ENCODE measurements around the gene TLE2. TPM values are rescaled to one million over a fixed set of nuclear protein-coding genes. Genes with fewer than 3 reads are reported as not detected.

The TLE2 gene
- total RNA-seq, 1 experiment from 2014 or later = not detected

- Histone ChIP-seq H3K9me3 (ENCODE audit: low read length) (no peaks in the 10 kb centered on the region), H3K79me2 (ENCODE audit: low read length) (no peaks in the 10 kb centered on the region), H2AFZ (ENCODE audit: low read length) (peak overlapping the region; percentile 88), H3K4me3 (ENCODE audit: low read length) (peak overlapping the region; percentile 62), H3K9ac (ENCODE audit: low read length) (peak overlapping the region; percentile 58), H3K36me3 (ENCODE audit: insufficient read depth, low read length) (no peaks in the 10 kb centered on the region), H3K27me3 (ENCODE audit: low read length) (no peaks in the 10 kb centered on the region), H3K4me1 (ENCODE audit: low read length) (peaks cover 15% of the 10 kb centered on the region), H3K27ac (ENCODE audit: low read length) (no peak overlapping the region), H3K9me2 (replicated peaks; ENCODE audit: insufficient read depth, low read length) (no peaks in the 10 kb centered on the region), H3K4me2 (ENCODE audit: low read depth, low read length, poor library complexity, severe bottlenecking) (peak overlapping the region; percentile 69), H4K20me1 (ENCODE audit: insufficient read depth, low read depth, low read length) (no peaks in the 10 kb centered on the region)
- peak; percentile 89 for DNase-seq
These were observed 7.3 kb upstream of the TLE2 start for GRCh38 chr19:3036119-3036976.

GRCh38 chr19:3035542-3036118 lies 6.5 kb upstream of the TLE2 start:
- peak overlapping the region; percentile 62 for H3K4me3 ChIP-seq (ENCODE audit: low read length)
- H3K4me1 ChIP-seq (ENCODE audit: low read length) = peaks cover 15% of the 10 kb centered on the region
- peak overlapping the region; percentile 64 for H2AFZ ChIP-seq (ENCODE audit: low read length)
- H3K27ac ChIP-seq (ENCODE audit: low read length) = no peak overlapping the region
- H3K36me3 ChIP-seq (ENCODE audit: insufficient read depth, low read length) = no peaks in the 10 kb centered on the region
- no peaks in the 10 kb centered on the region for H3K27me3 ChIP-seq (ENCODE audit: low read length)
- peak overlapping the region; percentile 71 for H3K4me2 ChIP-seq (ENCODE audit: low read depth, low read length, poor library complexity, severe bottlenecking)
- no peaks in the 10 kb centered on the region for H3K9me2 ChIP-seq (replicated peaks; ENCODE audit: insufficient read depth, low read length)
- DNase-seq = peak; percentile 98
- H3K9me3 ChIP-seq (ENCODE audit: low read length) = no peaks in the 10 kb centered on the region
- H3K9ac ChIP-seq (ENCODE audit: low read length) = peak overlapping the region; percentile 60
- no peaks in the 10 kb centered on the region for H4K20me1 ChIP-seq (ENCODE audit: insufficient read depth, low read depth, low read length)
- no peaks in the 10 kb centered on the region for H3K79me2 ChIP-seq (ENCODE audit: low read length)

GRCh38 chr19:3034656-3035541 lies 5.8 kb upstream of the TLE2 start:
- H3K27ac ChIP-seq (ENCODE audit: low read length) = no peak overlapping the region
- H3K36me3 ChIP-seq (ENCODE audit: insufficient read depth, low read length) = no peaks in the 10 kb centered on the region
- DNase-seq = peak; percentile 50
- no peaks in the 10 kb centered on the region for H3K9me3 ChIP-seq (ENCODE audit: low read length)
- H3K4me1 ChIP-seq (ENCODE audit: low read length) = peaks cover 15% of the 10 kb centered on the region
- H4K20me1 ChIP-seq (ENCODE audit: insufficient read depth, low read depth, low read length) = no peaks in the 10 kb centered on the region
- H2AFZ ChIP-seq (ENCODE audit: low read length) = 0 out of 2 replicates have a peak overlapping the region, but pooled peaks have one; percentile 47
- peak overlapping the region; percentile 71 for H3K4me2 ChIP-seq (ENCODE audit: low read depth, low read length, poor library complexity, severe bottlenecking)
- H3K27me3 ChIP-seq (ENCODE audit: low read length) = no peaks in the 10 kb centered on the region
- H3K79me2 ChIP-seq (ENCODE audit: low read length) = no peaks in the 10 kb centered on the region
- H3K9ac ChIP-seq (ENCODE audit: low read length) = peak overlapping the region; percentile 60
- H3K4me3 ChIP-seq (ENCODE audit: low read length) = peak overlapping the region; percentile 55; the same call in 1 of the 2 replicates
- no peaks in the 10 kb centered on the region for H3K9me2 ChIP-seq (replicated peaks; ENCODE audit: insufficient read depth, low read length)

- H3K9ac ChIP-seq (ENCODE audit: low read length) = no peak overlapping the region
- H3K4me2 ChIP-seq (ENCODE audit: low read depth, low read length, poor library complexity, severe bottlenecking) = no peak overlapping the region
- H3K36me3 ChIP-seq (ENCODE audit: insufficient read depth, low read length) = no peaks in the 10 kb centered on the region
- no peak overlapping the region for H3K4me3 ChIP-seq (ENCODE audit: low read length)
- H3K79me2 ChIP-seq (ENCODE audit: low read length) = no peaks in the 10 kb centered on the region
- no peak overlapping the region for H2AFZ ChIP-seq (ENCODE audit: low read length)
- no peak overlapping the region for H3K27ac ChIP-seq (ENCODE audit: low read length)
- H3K4me1 ChIP-seq (ENCODE audit: low read length) = peaks cover 15% of the 10 kb centered on the region
- no peaks in the 10 kb centered on the region for H4K20me1 ChIP-seq (ENCODE audit: insufficient read depth, low read depth, low read length)
- no peaks in the 10 kb centered on the region for H3K27me3 ChIP-seq (ENCODE audit: low read length)
- H3K9me2 ChIP-seq (replicated peaks; ENCODE audit: insufficient read depth, low read length) = no peaks in the 10 kb centered on the region
- no peak for DNase-seq
- H3K9me3 ChIP-seq (ENCODE audit: low read length) = no peaks in the 10 kb centered on the region
These were observed 5.3 kb upstream of the TLE2 start for GRCh38 chr19:3034406-3034655.

GRCh38 chr19:3033595-3034405 lies 4.7 kb upstream of the TLE2 start:
- Histone ChIP-seq H2AFZ (ENCODE audit: low read length) (no peak overlapping the region), H3K9ac (ENCODE audit: low read length) (no peak overlapping the region), H4K20me1 (ENCODE audit: insufficient read depth, low read depth, low read length) (no peaks in the 10 kb centered on the region), H3K27me3 (ENCODE audit: low read length) (no peaks in the 10 kb centered on the region), H3K27ac (ENCODE audit: low read length) (no peak overlapping the region), H3K79me2 (ENCODE audit: low read length) (no peaks in the 10 kb centered on the region), H3K4me1 (ENCODE audit: low read length) (peaks cover 15% of the 10 kb centered on the region), H3K9me3 (ENCODE audit: low read length) (no peaks in the 10 kb centered on the region), H3K9me2 (replicated peaks; ENCODE audit: insufficient read depth, low read length) (no peaks in the 10 kb centered on the region), H3K4me3 (ENCODE audit: low read length) (no peak overlapping the region), H3K36me3 (ENCODE audit: insufficient read depth, low read length) (no peaks in the 10 kb centered on the region), H3K4me2 (ENCODE audit: low read depth, low read length, poor library complexity, severe bottlenecking) (no peak overlapping the region)
- DNase-seq = no peak

GRCh38 chr19:3031607-3031867 lies 2.5 kb upstream of the TLE2 start:
- H3K9me2 ChIP-seq (replicated peaks; ENCODE audit: insufficient read depth, low read length) = no peaks in the 10 kb centered on the region
- no peaks in the 10 kb centered on the region for H3K9me3 ChIP-seq (ENCODE audit: low read length)
- H3K27me3 ChIP-seq (ENCODE audit: low read length) = 0 out of 2 replicates have a peak, but pooled peaks cover 2% of the 10 kb centered on the region
- no peak for DNase-seq
- H3K4me1 ChIP-seq (ENCODE audit: low read length) = peaks cover 15% of the 10 kb centered on the region
- H3K79me2 ChIP-seq (ENCODE audit: low read length) = no peaks in the 10 kb centered on the region
- H3K4me2 ChIP-seq (ENCODE audit: low read depth, low read length, poor library complexity, severe bottlenecking) = no peak overlapping the region
- no peaks in the 10 kb centered on the region for H3K36me3 ChIP-seq (ENCODE audit: insufficient read depth, low read length)
- no peak overlapping the region for H3K9ac ChIP-seq (ENCODE audit: low read length)
- no peak overlapping the region for H2AFZ ChIP-seq (ENCODE audit: low read length)
- H4K20me1 ChIP-seq (ENCODE audit: insufficient read depth, low read depth, low read length) = no peaks in the 10 kb centered on the region
- H3K4me3 ChIP-seq (ENCODE audit: low read length) = no peak overlapping the region
- no peak overlapping the region for H3K27ac ChIP-seq (ENCODE audit: low read length)

GRCh38 chr19:3028305-3029064 lies 595 bp downstream of the TLE2 start:
- H3K4me2 ChIP-seq (ENCODE audit: low read depth, low read length, poor library complexity, severe bottlenecking) = no peak overlapping the region
- H3K9ac ChIP-seq (ENCODE audit: low read length) = no peak overlapping the region
- H3K9me3 ChIP-seq (ENCODE audit: low read length) = no peaks in the 10 kb centered on the region
- 0 out of 2 replicates have a peak, but pooled peaks cover 2% of the 10 kb centered on the region for H3K27me3 ChIP-seq (ENCODE audit: low read length)
- no peak for DNase-seq
- no peaks in the 10 kb centered on the region for H3K9me2 ChIP-seq (replicated peaks; ENCODE audit: insufficient read depth, low read length)
- H3K79me2 ChIP-seq (ENCODE audit: low read length) = no peaks in the 10 kb centered on the region
- H3K4me1 ChIP-seq (ENCODE audit: low read length) = no peaks in the 10 kb centered on the region
- H3K27ac ChIP-seq (ENCODE audit: low read length) = no peak overlapping the region
- no peaks in the 10 kb centered on the region for H4K20me1 ChIP-seq (ENCODE audit: insufficient read depth, low read depth, low read length)
- no peaks in the 10 kb centered on the region for H3K36me3 ChIP-seq (ENCODE audit: insufficient read depth, low read length)
- no peak overlapping the region for H2AFZ ChIP-seq (ENCODE audit: low read length)
- H3K4me3 ChIP-seq (ENCODE audit: low read length) = no peak overlapping the region

Data from Karpas-422 (cell line).